GM12875 (cell line): ENCODE data around the gene HIPK1.
A peak's percentile ranks its signal among the peaks of the same experiment; 100 is the strongest.

Experiments used
- H3K4me3 ChIP-seq: one replicate; pipeline ENCODE4 v1.5.1; 2011; ENCODE audit warnings: low read depth, low read length, control low read depth
- CTCF ChIP-seq: IDR thresholded peaks from 2 replicates; pipeline ENCODE4 v1.5.1; 2011; ENCODE audit warnings: low read depth, mild to moderate bottlenecking, control low read depth, inconsistent platforms, low read length, moderate library complexity, borderline replicate concordance; ENCODE audit not compliant: insufficient read depth

Gene HIPK1

DNA sequence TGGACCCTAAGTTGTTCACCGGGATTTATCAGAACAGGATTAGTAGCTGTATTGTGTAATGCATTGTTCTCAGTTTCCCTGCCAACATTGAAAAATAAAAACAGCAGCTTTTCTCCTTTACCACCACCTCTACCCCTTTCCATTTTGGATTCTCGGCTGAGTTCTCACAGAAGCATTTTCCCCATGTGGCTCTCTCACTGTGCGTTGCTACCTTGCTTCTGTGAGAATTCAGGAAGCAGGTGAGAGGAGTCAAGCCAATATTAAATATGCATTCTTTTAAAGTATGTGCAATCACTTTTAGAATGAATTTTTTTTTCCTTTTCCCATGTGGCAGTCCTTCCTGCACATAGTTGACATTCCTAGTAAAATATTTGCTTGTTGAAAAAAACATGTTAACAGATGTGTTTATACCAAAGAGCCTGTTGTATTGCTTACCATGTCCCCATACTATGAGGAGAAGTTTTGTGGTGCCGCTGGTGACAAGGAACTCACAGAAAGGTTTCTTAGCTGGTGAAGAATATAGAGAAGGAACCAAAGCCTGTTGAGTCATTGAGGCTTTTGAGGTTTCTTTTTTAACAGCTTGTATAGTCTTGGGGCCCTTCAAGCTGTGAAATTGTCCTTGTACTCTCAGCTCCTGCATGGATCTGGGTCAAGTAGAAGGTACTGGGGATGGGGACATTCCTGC is 46.2 kb downstream of the HIPK1 start:
- no peak overlapping the region for H3K4me3 ChIP-seq
- TF ChIP-seq CTCF = no peak

DNA sequence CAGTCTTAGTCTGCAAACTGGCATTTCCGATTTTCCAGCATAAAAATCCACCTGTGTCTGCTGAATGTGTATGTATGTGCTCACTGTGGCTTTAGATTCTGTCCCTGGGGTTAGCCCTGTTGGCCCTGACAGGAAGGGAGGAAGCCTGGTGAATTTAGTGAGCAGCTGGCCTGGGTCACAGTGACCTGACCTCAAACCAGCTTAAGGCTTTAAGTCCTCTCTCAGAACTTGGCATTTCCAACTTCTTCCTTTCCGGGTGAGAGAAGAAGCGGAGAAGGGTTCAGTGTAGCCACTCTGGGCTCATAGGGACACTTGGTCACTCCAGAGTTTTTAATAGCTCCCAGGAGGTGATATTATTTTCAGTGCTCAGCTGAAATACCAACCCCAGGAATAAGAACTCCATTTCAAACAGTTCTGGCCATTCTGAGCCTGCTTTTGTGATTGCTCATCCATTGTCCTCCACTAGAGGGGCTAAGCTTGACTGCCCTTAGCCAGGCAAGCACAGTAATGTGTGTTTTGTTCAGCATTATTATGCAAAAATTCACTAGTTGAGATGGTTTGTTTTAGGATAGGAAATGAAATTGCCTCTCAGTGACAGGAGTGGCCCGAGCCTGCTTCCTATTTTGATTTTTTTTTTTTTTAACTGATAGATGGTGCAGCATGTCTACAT is 47.6 kb downstream of the HIPK1 start:
- peak; percentile 31; the same call in 1 of the 2 replicates for TF ChIP-seq CTCF
- H3K4me3 ChIP-seq = no peak overlapping the region

GRCh38 chr1:113977906-113978305 is 48.8 kb downstream of the HIPK1 start:
- no peak for TF ChIP-seq CTCF
- no peak overlapping the region for H3K4me3 ChIP-seq

DNA sequence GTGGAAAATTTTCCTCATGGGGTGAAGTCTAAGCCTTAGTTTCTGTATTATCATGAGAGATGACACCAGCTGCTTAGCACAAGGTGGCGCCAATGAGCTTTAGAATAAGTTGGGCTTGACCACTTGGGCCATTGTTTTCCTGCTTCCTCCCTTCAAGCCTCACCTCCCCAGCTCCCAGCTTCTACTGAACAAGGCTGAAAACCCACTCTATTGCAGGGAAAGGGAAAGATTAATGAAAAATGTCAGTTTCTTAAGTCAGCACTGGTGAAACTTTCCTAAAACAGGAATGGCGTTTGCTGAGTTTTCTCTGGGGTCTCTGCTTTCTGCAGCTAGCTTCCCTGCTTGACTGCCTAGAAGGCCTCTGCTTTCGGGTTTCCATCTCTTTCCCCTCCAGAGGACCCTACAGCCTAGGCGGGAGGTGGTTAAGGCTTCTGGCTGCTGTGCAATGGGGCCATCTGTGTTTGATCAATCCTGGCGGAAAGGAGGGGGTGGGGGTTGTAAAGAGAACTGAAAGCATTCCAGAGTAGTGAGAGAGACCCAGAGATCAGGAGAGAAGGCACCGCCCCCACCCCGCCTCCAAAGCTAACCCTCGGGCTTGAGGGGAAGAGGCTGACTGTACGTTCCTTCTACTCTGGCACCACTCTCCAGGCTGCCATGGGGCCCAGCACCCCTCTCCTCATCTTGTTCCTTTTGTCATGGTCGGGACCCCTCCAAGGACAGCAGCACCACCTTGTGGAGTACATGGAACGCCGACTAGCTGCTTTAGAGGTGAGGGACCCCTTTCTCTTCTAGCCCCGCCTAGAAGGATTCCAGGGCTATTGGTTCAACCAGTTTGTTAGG is 50.0 kb downstream of the HIPK1 start, which contains the start of gene OLFML3:
TSS of gene OLFML3 (plus strand) at position 612 of the 840 bp plus-strand sequence. CDS start at position 655, 43 bp downstream.
- H3K4me3 ChIP-seq = no peak within 1 kb of the TSS
- TF ChIP-seq CTCF = peak; percentile 68

DNA sequence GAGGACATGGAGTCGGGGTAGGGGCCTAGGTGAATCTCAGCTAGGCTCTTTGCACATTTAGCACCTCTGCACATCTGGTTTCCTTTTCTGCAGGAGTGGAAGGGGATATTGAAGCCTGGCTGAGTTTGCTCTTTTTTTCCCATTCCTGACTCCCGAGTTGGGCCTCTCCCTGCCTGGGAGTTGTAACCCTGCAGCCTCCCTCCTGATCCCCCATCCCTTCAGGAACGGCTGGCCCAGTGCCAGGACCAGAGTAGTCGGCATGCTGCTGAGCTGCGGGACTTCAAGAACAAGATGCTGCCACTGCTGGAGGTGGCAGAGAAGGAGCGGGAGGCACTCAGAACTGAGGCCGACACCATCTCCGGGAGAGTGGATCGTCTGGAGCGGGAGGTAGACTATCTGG is 51.0 kb downstream of the HIPK1 start:
- TF ChIP-seq CTCF = no peak
- no peak overlapping the region for H3K4me3 ChIP-seq

DNA sequence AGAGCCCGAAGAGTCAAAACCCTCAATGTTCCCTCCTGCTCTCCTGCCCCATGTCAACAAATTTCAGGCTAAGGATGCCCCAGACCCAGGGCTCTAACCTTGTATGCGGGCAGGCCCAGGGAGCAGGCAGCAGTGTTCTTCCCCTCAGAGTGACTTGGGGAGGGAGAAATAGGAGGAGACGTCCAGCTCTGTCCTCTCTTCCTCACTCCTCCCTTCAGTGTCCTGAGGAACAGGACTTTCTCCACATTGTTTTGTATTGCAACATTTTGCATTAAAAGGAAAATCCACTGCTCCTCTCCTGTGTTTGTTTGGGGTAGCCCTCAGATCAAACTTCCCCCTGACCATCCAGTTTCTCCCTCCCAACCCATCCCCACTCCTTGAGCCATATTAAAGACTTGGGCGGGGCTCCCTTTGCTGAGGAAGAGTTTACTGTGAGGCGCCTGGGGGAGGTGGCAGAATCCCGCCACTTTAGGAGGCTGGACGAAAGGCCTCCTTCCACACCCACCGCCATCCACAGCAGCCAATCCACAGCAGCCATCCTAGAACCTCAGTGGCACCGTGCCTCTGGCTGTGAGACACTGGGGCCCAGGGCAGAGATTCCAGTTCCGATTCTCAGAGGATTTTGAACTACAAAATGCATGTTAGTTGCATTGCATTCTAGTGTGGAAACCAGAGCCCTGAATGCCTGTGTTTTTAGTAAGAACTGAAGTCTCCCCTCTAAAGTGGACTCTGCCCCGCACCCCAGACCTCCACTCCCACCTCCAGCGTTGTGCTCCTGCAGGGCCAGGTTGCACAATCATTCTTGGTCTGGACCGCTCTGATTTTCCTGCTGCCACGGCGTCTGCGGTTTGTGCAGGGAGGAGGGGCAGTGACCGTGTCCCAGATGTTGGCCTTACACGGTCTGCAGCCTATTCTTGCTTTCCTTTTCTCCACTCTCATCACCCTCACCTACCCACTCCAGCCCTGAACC is 53.1 kb downstream of the HIPK1 start:
- H3K4me3 ChIP-seq = no peak overlapping the region
- TF ChIP-seq CTCF = no peak
